GM19468 (cell line): Measurements from ENCODE around the gene LAT.
A peak's percentile ranks its signal among the peaks of the same experiment; 100 is the strongest.
"Not testable (repeated sequence)": the region's sequence is repeated elsewhere in the genome, so short reads cannot be mapped to it uniquely, and the experiment has no call there.

Experiments used
- ATAC-seq: cut with Tn5 transposase; IDR thresholded peaks from one replicate; pipeline ENCODE4 v1.9.1; 2021; ENCODE audit warnings: mild to moderate bottlenecking, moderate library complexity, moderate number of reproducible peaks; ENCODE audit not compliant: unreplicated experiment; ENCODE audit errors: extremely low read depth

LAT gene

DNA sequence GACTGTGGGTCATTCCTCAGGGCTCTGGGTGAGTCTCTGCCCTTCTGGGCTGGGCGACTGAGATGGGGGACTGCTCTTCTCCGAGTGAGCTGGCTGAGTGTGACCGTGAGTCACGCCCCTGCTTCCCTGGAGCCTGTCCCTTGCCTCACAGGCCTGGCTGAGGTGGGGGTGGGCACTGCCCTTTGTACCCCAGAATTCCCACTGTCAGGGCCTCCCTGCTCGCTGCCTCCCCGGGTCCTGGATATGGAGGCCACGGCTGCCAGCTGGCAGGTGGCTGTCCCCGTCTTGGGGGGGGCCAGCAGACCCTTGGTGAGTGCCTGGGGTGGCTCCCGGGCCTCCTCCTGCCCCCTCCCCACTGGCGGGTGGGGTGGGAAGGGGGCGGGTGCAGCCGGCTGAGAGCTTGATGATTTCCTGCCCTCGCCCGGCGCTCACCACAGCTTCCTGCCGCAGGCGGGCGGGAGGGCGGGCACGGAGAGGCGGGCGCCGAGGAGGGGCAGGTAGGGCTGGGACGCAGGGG is at the start of gene LAT:
Gene LAT, plus strand, starts transcription at position 434 of the 517 bp plus-strand sequence. CDS start 366 bp downstream, outside the sequence.
- ATAC-seq, result no peak

DNA sequence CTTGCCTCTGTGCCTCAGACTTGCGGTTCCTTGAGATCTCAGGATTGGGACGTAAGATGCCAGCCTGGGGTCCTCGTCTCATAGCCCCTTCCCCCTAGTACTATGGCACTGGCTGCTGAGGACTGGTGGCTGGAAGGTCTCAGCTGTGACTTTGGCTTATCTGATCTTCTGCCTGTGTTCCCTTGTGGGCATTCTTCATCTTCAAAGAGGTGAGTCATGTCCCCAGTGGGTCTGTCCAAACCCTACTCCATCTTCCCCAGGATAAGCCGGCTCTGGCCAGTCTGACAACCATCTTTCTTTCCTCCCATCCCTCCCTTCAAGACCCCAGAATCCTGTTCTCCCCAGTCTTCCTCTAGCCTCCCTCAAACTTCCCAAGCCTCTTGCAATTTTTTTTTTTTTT is 49.5 kb upstream of the LAT start:
- ATAC-seq, result no peak

- ATAC-seq, result peak; percentile 89
Observed at GRCh38 chr16:28935924-28936783, 48.7 kb upstream of the LAT start.

DNA sequence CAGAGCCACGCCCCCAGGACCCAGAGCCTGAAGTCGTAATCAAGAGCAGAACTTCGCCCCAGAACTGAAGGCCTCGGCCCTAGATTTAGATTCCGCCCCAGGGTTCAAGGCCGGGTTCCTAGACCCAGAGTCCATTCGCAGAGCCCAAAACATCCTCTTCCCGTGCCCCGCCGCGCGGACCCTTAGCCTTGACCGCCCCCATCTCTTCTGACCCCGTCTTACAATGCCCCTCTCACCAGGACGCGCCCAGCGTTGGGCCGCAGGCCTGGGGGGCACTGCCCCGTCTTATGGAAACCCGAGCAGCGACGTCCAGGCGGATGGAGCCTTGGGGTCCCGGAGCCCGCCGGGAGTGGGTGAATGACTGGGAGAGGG is 48.1 kb upstream of the LAT start:
- ATAC-seq, result no peak

DNA sequence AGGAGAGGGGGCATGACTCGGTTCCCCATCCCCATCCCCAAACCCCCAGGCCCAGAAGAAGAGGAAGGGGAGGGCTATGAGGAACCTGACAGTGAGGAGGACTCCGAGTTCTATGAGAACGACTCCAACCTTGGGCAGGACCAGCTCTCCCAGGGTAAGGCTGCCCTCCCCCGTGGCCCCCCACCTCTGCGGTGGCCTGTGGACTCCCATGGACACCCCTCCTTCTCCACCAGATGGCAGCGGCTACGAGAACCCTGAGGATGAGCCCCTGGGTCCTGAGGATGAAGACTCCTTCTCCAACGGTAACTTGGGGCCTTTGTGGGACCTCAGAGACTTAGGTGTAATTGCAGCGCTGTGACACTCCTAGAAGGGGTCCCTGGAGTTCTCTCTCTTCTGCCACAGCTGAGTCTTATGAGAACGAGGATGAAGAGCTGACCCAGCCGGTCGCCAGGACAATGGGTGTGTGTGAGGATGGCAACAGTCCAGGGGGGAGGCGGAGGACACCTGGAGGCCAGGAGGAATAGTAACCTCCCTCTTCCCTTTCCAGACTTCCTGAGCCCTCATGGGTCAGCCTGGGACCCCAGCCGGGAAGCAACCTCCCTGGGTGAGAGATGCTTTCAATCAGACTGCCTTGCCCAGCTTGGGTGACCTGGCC is 47.5 kb upstream of the LAT start:
- ATAC-seq, result no peak

DNA sequence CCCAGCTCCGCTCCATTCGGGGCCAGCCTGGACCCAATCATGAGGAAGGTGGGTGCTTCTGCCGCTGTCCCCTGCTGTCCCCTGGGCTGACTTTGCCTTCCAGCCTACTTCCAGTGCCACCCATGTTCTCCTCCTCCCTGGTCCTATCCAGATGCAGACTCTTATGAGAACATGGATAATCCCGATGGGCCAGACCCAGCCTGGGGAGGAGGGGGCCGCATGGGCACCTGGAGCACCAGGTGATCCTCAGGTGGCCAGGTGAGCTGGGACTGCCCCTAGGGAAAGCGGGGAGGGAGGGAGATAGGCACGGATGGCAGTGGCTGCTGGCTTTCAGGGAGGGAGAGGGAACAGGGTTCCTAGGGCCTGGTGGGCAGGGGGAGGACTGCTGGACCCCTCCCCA is 46.1 kb upstream of the LAT start:
- ATAC-seq, result no peak

DNA sequence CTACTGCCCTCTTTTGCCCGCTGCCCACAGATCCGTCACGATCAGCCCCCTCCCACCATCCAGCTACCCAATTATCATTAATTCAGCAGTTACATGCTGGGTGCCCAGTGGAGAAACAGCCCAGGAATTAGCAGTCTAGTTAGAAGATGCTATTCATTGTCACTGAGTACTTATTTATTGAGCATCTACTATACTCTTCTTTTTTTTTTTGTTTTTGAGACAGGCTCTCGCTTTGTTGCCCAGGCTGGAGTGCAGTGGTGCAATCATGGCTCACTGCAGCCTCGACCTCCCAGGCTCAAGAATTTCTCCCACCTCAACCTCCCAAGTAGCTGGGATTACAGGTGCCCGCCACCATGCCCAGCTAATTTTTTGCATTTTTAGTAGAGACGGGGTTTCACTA is 45.0 kb upstream of the LAT start:
- not testable (repeated sequence) for ATAC-seq

GRCh38 chr16:28943281-28943680 is 41.6 kb upstream of the LAT start:
- no peak for ATAC-seq

DNA sequence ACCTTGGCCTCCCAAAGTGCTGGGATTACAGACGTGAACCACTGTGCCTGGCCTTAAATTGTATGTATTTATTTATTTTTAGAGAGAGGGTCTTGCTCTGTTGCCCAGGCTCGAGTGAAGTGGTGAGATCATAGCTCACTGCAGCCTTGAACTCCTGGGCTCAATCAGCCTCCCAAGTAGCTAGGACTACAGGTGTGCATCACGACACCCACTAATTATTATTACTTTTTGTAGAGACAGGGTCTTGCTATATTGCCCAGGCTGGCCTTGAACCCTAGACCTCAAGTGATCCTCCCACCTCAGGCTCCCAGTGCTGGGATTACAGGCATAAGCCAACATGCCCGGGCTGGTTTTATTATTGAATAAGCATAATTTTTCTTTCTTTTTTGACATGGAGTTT is 38.2 kb upstream of the LAT start:
- ATAC-seq, result no peak

DNA sequence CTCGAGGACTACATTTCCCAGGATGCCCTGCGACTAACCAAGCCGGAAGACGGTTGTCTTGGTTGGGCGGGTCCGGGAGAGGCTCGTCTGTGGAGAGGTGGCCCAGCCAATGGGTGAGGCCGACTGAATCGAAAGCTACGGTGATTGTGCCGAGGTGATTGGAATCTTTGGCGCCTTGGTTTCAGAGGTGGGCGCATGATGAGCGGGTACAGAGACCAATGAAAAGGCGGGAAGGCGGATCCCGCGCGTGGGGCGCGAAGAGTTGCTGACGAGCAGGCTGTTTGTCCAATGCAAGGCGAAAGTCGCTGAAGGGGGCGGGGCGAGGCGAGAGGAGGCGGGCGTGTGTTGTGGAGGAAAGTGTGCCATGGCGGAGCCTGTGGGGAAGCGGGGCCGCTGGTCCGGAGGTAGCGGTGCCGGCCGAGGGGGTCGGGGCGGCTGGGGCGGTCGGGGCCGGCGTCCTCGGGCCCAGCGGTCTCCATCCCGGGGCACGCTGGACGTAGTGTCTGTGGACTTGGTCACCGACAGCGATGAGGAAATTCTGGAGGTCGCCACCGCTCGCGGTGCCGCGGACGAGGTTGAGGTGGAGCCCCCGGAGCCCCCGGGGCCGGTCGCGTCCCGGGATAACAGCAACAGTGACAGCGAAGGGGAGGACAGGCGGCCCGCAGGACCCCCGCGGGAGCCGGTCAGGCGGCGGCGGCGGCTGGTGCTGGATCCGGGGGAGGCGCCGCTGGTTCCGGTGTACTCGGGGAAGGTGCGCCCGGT is 34.0 kb upstream of the LAT start, which contains the start of gene NFATC2IP:
Gene NFATC2IP, plus strand, starts transcription at position 290 of the 762 bp plus-strand sequence. Its CDS starts 75 bp downstream, at position 365.
- ATAC-seq, result peak; percentile 92

DNA sequence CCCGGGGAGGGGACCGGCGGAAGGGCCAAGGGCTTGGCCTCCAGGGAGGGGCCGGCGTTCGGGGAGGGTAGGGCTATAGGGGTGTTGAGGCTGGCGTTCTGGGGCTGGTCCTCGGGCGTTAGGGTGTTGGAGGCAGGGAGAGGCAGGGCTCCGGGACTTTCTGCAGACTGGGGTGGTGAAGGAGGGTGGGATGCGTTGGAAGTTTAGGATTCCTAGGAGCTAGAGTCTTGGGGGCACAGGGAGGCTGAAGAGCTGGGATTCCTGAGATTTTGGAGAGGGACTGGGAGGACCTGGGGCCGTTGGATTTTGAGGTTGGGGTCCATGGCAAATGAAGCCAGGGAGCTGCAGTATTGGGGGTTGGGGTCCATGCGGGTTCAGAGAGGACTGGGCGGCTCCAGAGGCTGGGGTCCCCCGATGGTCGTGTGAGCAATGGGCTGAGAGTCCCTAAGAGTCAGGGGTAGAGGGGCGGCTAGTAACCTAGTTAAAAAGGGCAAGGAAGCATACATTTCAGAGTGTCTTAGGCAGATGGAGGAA is 33.4 kb upstream of the LAT start:
- no peak for ATAC-seq

GRCh38 chr16:28958216-28958615 is 26.6 kb upstream of the LAT start:
- ATAC-seq, result no peak

DNA sequence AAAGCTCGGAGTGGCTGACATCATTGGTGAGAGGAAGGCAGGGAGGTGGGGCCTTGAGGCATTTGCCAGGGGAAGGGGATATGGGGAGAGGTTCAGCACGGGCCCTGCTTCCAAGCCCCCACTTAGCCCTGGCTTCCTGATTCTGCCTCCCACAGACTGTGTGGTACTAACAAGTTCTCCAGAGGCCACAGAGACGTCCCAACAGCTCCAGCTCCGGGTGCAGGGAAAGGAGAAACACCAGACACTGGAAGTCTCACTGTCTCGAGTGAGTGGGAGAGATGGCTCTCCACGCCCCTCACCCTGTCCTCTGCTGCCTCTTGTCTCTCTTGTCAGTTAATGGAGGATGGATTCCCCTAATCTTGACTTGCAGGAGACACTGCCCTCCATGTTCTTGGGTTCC is 26.0 kb upstream of the LAT start:
- ATAC-seq, result no peak

DNA sequence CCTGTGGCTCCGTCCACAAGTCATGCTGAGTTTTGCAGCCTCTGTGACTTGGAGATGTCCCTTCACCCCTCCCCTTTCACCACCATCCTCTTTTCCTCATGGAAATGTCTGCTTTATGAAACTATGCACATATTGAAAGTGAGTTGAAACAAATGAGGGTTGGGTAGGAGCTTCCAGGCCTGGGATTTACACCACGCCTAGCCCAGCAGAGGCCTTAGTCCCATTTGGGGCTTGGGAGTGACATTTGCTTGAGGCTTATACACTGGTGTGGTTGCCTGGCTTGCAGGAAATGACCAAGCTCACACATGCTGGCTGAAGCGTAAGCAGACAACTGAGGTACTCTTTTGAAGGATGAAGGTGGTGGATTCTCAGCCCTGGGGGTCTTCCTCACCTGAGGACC is 20.8 kb upstream of the LAT start:
- ATAC-seq, result no peak

DNA sequence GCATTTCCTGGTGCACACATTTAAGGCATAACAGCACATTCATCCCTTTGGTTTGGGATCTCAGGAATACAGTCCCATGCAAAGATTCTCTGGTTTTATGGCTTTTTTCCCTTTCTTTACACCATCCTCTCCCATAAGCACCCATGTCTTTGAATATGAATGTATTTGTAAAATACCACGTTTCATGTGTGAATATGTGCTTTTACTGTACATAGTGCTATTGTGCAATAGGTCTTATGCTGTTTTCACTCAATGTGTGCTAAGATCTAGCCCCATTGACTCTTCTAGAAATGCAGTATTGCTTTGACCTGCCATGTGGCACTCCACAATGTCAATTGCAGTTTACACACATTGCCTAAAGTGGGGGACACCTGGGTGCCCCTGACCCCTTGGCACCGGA is 20.4 kb upstream of the LAT start:
- ATAC-seq, result no peak

GRCh38 chr16:28967156-28967555 is 17.7 kb upstream of the LAT start:
- no peak for ATAC-seq

GRCh38 chr16:28969696-28970095 is 15.2 kb upstream of the LAT start:
- not testable (repeated sequence) for ATAC-seq

DNA sequence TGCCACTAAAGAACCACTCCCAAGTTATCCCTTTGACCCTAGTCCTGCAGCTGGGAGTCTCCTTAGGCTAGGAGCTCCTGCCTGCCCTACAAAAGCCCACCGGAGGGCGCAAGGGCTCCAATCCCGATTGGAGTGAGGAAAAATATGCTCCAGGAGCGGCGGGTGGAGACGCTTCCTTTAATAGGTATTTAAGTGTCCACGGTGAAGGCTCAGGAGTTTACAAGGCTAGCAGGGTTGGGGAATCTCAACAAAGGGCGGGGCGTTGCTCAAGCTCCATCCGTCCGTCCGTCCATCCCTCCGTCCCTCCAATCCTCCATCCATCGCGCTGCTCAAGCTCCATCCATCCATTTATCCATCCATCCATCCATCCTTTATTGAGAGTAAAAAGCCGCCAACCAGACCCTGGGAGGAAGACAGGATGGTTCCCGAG is 10.8 kb upstream of the LAT start:
- no peak for ATAC-seq

DNA sequence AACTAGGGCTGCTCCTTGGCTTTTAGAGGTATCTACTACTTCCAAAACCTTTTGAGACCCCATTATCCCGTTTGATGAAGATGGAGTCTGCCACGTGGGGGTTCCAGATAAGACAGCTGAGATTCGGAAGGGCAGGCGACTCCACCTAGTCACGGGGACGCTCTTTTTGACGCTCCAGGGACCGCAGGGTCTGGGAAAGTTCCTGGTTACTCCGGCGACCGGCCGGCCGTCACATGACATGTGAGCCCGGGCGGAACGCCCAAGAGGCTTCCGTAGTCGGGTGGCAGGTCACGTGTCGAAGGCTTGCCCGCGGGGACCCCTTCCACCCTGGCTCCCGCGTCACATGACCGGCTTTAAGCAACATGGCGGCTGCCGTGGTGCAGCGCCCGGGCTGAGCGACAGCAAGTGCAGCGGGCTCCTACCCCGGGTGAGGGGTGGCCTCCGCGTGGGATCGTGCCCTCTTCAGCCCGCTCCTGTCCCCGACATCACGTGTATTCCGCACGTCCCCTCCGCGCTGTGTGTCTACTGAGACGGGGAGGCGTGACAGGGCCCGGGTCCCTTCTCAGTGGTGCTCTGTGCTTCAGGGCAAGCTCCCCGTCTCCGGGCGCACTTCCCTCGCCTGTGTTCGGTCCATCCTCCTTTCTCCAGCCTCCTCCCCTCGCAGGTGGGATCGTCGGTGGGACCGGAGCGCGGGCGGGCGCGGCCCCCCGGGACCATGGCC is 10.3 kb upstream of the LAT start, which contains the start of gene SPNS1:
Gene SPNS1, plus strand, starts transcription at position 342 of the 721 bp plus-strand sequence. Its CDS starts 374 bp downstream, at position 716.
- peak; percentile 89 for ATAC-seq
